Panc1 (cell line): Measurements from ENCODE around the gene NFKBIZ. TPM values are rescaled to one million over a fixed set of nuclear protein-coding genes. Genes with fewer than 3 reads are reported as not detected.

ENCODE experiments used
- ATAC-seq: fragments of 200-7000 bp; cut with Tn5 transposase; 2 replicates; pipeline ENCODE4 v1.9.1; 2020; ENCODE audit warnings: mild to moderate bottlenecking, moderate library complexity
- BruUV-seq: library from RNA; stranded (reverse); fragments of 400-500 nt; replicated peaks from 2 replicates; lab custom pipeline; 2021; lab: Mats Ljungman, UMichigan
- CTCF ChIA-PET: fragments of 300-600 bp; sonication (Branson Sonifier 250); formaldehyde crosslinking; loops from one replicate; lab custom pipeline; 2022; ENCODE audit warnings: antibody characterized with exemption; lab: Charles Lee
- POLR2A ChIA-PET: fragments of 300-600 bp; sonication (Branson Sonifier 250); formaldehyde crosslinking; loops from one replicate; lab custom pipeline; 2022; ENCODE audit warnings: antibody characterized with exemption; lab: Charles Lee
- DNase-seq: peaks from one replicate; pipeline ENCODE4 v3.0.0-alpha.2; 2010; ENCODE audit warnings: low read depth, low spot score
- H3K27ac ChIP-seq: 2 replicates; pipeline ENCODE4 v1.5.1; 2011; ENCODE audit warnings: mild to moderate bottlenecking, low read length, inconsistent platforms
- H3K27me3 ChIP-seq: fragments of 200-500 bp; sonication (Bioruptor generic); 2 replicates; pipeline ENCODE4 v1.6.0; 2014; ENCODE audit warnings: low read length, inconsistent platforms; ENCODE audit not compliant: control insufficient read depth, insufficient read depth
- H3K36me3 ChIP-seq: fragments of 200-500 bp; sonication (Bioruptor generic); 2 replicates; pipeline ENCODE4 v1.5.1; 2014; ENCODE audit warnings: inconsistent platforms, mild to moderate bottlenecking, low read length, moderate library complexity; ENCODE audit not compliant: control insufficient read depth, insufficient read depth
- H3K4me1 ChIP-seq: 2 replicates; pipeline ENCODE4 v1.5.1; 2011; ENCODE audit warnings: inconsistent platforms, mild to moderate bottlenecking, low read length, moderate library complexity; ENCODE audit not compliant: control insufficient read depth, insufficient read depth
- H3K4me3 ChIP-seq, 2 experiments: 2 replicates each; pipeline ENCODE4 v1.5.1; 2011 to 2012; ENCODE audit warnings: low read depth in 2 of 2, low read length in 2 of 2, mild to moderate bottlenecking in 2 of 2, inconsistent platforms in 1 of 2, moderate library complexity in 1 of 2
- H3K9me3 ChIP-seq: fragments of 200-500 bp; sonication (Bioruptor generic); 2 replicates; pipeline ENCODE4 v1.5.1; 2014; ENCODE audit warnings: low read depth, mild to moderate bottlenecking, inconsistent platforms, low read length, moderate library complexity; ENCODE audit not compliant: control insufficient read depth, insufficient read depth
- CTCF ChIP-seq: fragments of 450-650 bp; IDR thresholded peaks from 2 replicates; pipeline ENCODE4 v1.5.1; 2017; ENCODE audit warnings: mild to moderate bottlenecking
- POLR2AphosphoS5 ChIP-seq: IDR thresholded peaks from 2 replicates; pipeline ENCODE4 v1.6.1; 2012; ENCODE audit warnings: mild to moderate bottlenecking, low read depth, low read length, moderate library complexity
- REST ChIP-seq, 2 experiments: IDR thresholded peaks; 2 replicates each; pipeline ENCODE4 v1.6.1; 2011 to 2012; ENCODE audit warnings: low read depth in 2 of 2, control low read depth in 1 of 2, low read length in 1 of 2, mild to moderate bottlenecking in 1 of 2, moderate library complexity in 1 of 2; ENCODE audit not compliant: insufficient read depth in 1 of 2
- SIN3A ChIP-seq: IDR thresholded peaks from 2 replicates; pipeline ENCODE4 v1.6.1; 2012; ENCODE audit warnings: low read depth, mild to moderate bottlenecking, low read length, moderate library complexity, borderline replicate concordance; ENCODE audit not compliant: insufficient read depth
- TCF7L2 ChIP-seq: IDR thresholded peaks from 2 replicates; pipeline ENCODE4 v1.6.1; 2011; ENCODE audit warnings: mild to moderate bottlenecking, low read depth, low read length, inconsistent platforms
- in situ Hi-C: cut with HindIII; loops from 2 replicates; pipeline ENCODE4 v1.10.0; 2016; ENCODE audit warnings: low sequenced_read_pairs, low pct_unique_long_range_greater_than_20kb
- intact Hi-C: fragments of 100-400 bp; cut with micrococcal nuclease; formaldehyde crosslinking; loops from one replicate; pipeline ENCODE4 v1.10.0; 2022; ENCODE audit not compliant: unreplicated experiment
- total RNA-seq: library from RNA; stranded (reverse); gene quantifications from one replicate; pipeline ENCODE4 v1.2.1, GENCODE V29; 2021; ENCODE audit not compliant: unreplicated experiment

NFKBIZ gene
- total RNA-seq, 1 experiment from 2014 or later = 17.4 TPM

GRCh38 chr3:101898752-101899169, 49.4 kb downstream of the NFKBIZ start:
- TF ChIP-seq TCF7L2 (no peak), REST (IDR thresholded peaks at IDR 0.05; ENCODE audit: insufficient read depth in 1 of 2, low read depth in 2 of 2, low read length in 1 of 2) (no peak), CTCF (no peak), POLR2AphosphoS5 (no peak), SIN3A (no peak)
- Histone ChIP-seq H3K27ac (no peak overlapping the region), H3K4me1 (no peaks in the 10 kb centered on the region), H3K4me3 (no peak overlapping the region), H3K27me3 (no peaks in the 10 kb centered on the region), H3K9me3 (no peaks in the 10 kb centered on the region), H3K36me3 (no peaks in the 10 kb centered on the region)
- in situ Hi-C loops = no loop called here
- BruUV-seq = no TSS peak
- intact Hi-C loops = no loop called here
- DNase-seq (no peak), ATAC-seq (no peak)
- ChIA-PET CTCF (no interaction called here), POLR2A (no interaction called here)

- in situ Hi-C loops (no loop called here), intact Hi-C loops (no loop called here)
- Histone ChIP-seq H3K9me3 (no peaks in the 10 kb centered on the region), H3K36me3 (no peaks in the 10 kb centered on the region), H3K27ac (no peak overlapping the region), H3K27me3 (no peaks in the 10 kb centered on the region), H3K4me1 (no peaks in the 10 kb centered on the region), H3K4me3 (no peak overlapping the region)
- ATAC-seq (no peak), DNase-seq (no peak)
- TF ChIP-seq CTCF (no peak), TCF7L2 (no peak), POLR2AphosphoS5 (no peak), SIN3A (no peak), REST (IDR thresholded peaks at IDR 0.05; ENCODE audit: insufficient read depth in 1 of 2, low read depth in 2 of 2, low read length in 1 of 2) (no peak)
- POLR2A ChIA-PET = interaction anchor here (0.5 kb wide), 1 partner anchor 11 kb away, joined by 3 read pairs; no protein-coding TSS in a partner anchor
- BruUV-seq = no TSS peak
- CTCF ChIA-PET = no interaction called here
Observed at GRCh38 chr3:101900316-101900715, 51.0 kb downstream of the NFKBIZ start.
